H9 (cell line): ENCODE data around the gene VIPR1. TPM values are rescaled to one million over a fixed set of nuclear protein-coding genes. Genes with fewer than 3 reads are reported as not detected.

Source experiments
- DNase-seq: peaks from one replicate; pipeline ENCODE4 v3.0.0-alpha.2; 2017
- H2AFZ ChIP-seq: one replicate; pipeline ENCODE4 v1.6.1; 2013; ENCODE audit warnings: mild to moderate bottlenecking, low read length, control low read depth, moderate library complexity
- H2AK5ac ChIP-seq: 2 replicates; pipeline ENCODE4 v1.6.1; 2013; ENCODE audit warnings: low read length, control low read depth, mixed read lengths; ENCODE audit not compliant: insufficient read length
- H2BK120ac ChIP-seq: one replicate; pipeline ENCODE4 v1.6.1; 2013; ENCODE audit warnings: low read depth, mild to moderate bottlenecking, low read length, control low read depth, inconsistent platforms; ENCODE audit not compliant: poor library complexity, severe bottlenecking
- H2BK12ac ChIP-seq: 2 replicates; pipeline ENCODE4 v1.6.1; 2013; ENCODE audit warnings: low read length, control low read depth, mixed read lengths, low read depth; ENCODE audit not compliant: insufficient read length
- H2BK15ac ChIP-seq: 2 replicates; pipeline ENCODE4 v1.6.1; 2013; ENCODE audit warnings: low read depth, low read length, control low read depth
- H2BK20ac ChIP-seq: one replicate; pipeline ENCODE4 v1.6.1; 2013; ENCODE audit warnings: low read depth, mild to moderate bottlenecking, low read length, control low read depth, inconsistent platforms; ENCODE audit not compliant: poor library complexity, severe bottlenecking
- H2BK5ac ChIP-seq: 2 replicates; pipeline ENCODE4 v1.6.1; 2013; ENCODE audit warnings: low read length, control low read depth, mixed read lengths; ENCODE audit not compliant: insufficient read length
- H3K14ac ChIP-seq: 2 replicates; pipeline ENCODE4 v1.6.1; 2013; ENCODE audit warnings: low read length, control low read depth; ENCODE audit not compliant: insufficient read depth
- H3K18ac ChIP-seq: 2 replicates; pipeline ENCODE4 v1.6.1; 2013; ENCODE audit warnings: low read depth, mild to moderate bottlenecking, mixed read lengths, low read length, control low read depth; ENCODE audit not compliant: insufficient read length
- H3K23ac ChIP-seq: 2 replicates; pipeline ENCODE4 v1.6.1; 2013; ENCODE audit warnings: low read length, control low read depth, mixed read lengths, low read depth; ENCODE audit not compliant: insufficient read length
- H3K23me2 ChIP-seq: 2 replicates; pipeline ENCODE4 v1.6.1; 2013; ENCODE audit warnings: low read depth, mild to moderate bottlenecking, mixed read lengths, low read length, control low read depth; ENCODE audit not compliant: insufficient read length, poor library complexity, severe bottlenecking
- H3K27ac ChIP-seq: 2 replicates; pipeline ENCODE4 v1.5.1; 2013; ENCODE audit warnings: low read length, control low read depth, mixed read lengths, low read depth; ENCODE audit not compliant: insufficient read length
- H3K27me3 ChIP-seq: 2 replicates; pipeline ENCODE4 v1.6.1; 2013; ENCODE audit warnings: low read length, control low read depth, inconsistent platforms; ENCODE audit not compliant: insufficient read depth
- H3K4ac ChIP-seq: 2 replicates; pipeline ENCODE4 v1.6.1; 2013; ENCODE audit warnings: low read depth, mild to moderate bottlenecking, control low read depth, inconsistent platforms, low read length, moderate library complexity
- H3K4me1 ChIP-seq: 2 replicates; pipeline ENCODE4 v1.6.1; 2013; ENCODE audit warnings: low read length, control low read depth, inconsistent platforms; ENCODE audit not compliant: insufficient read depth
- H3K4me2 ChIP-seq: 2 replicates; pipeline ENCODE4 v1.6.1; 2013; ENCODE audit warnings: low read length, control low read depth, mixed read lengths; ENCODE audit not compliant: insufficient read length, insufficient read depth
- H3K56ac ChIP-seq: 2 replicates; pipeline ENCODE4 v1.6.1; 2013; ENCODE audit warnings: low read depth, mild to moderate bottlenecking, mixed read lengths, low read length, control low read depth; ENCODE audit not compliant: insufficient read length
- H3K79me1 ChIP-seq: 2 replicates; pipeline ENCODE4 v1.6.1; 2013; ENCODE audit warnings: low read depth, mild to moderate bottlenecking, moderate library complexity, low read length, control low read depth, inconsistent platforms; ENCODE audit not compliant: insufficient read depth, poor library complexity, severe bottlenecking
- H3K79me2 ChIP-seq: 2 replicates; pipeline ENCODE4 v1.6.1; 2013; ENCODE audit warnings: low read length, control low read depth, inconsistent platforms; ENCODE audit not compliant: insufficient read depth
- H3K9ac ChIP-seq: 2 replicates; pipeline ENCODE4 v1.6.1; 2013; ENCODE audit warnings: low read length, control low read depth, mixed read lengths; ENCODE audit not compliant: insufficient read length; ENCODE audit errors: extremely low read depth
- H3K9me3 ChIP-seq: one replicate; pipeline ENCODE4 v1.6.1; 2013; ENCODE audit warnings: low read depth, low read length, inconsistent platforms; ENCODE audit not compliant: control insufficient read depth
- H3T11ph ChIP-seq: one replicate; pipeline ENCODE4 v1.6.1; 2013; ENCODE audit warnings: mild to moderate bottlenecking, low read length, control low read depth, inconsistent platforms
- H4K20me1 ChIP-seq: one replicate; pipeline ENCODE4 v1.6.1; 2013; ENCODE audit not compliant: control insufficient read depth, insufficient read length, insufficient read depth
- H4K5ac ChIP-seq: 2 replicates; pipeline ENCODE4 v1.6.1; 2013; ENCODE audit warnings: low read depth, mild to moderate bottlenecking, mixed read lengths, low read length, control low read depth; ENCODE audit not compliant: insufficient read length
- H4K8ac ChIP-seq: replicated peaks from 2 replicates; pipeline ENCODE4 v1.6.1; 2013; ENCODE audit warnings: low read length, control low read depth, mixed read lengths, low read depth; ENCODE audit not compliant: insufficient read length
- H4K91ac ChIP-seq: 2 replicates; pipeline ENCODE4 v1.6.1; 2013; ENCODE audit warnings: low read depth, mild to moderate bottlenecking, moderate library complexity, mixed read lengths, low read length, control low read depth; ENCODE audit not compliant: insufficient read length
- H3K27ac Mint-ChIP-seq, 3 experiments: 2 replicates in 2 of 3; 3 replicates in 1 of 3; pipeline ENCODE4 v1.8.0; 2020 to 2021; ENCODE audit warnings: mixed read lengths in 3 of 3, mild to moderate bottlenecking in 1 of 3, moderate library complexity in 1 of 3
- H3K27me3 Mint-ChIP-seq: 2 replicates; pipeline ENCODE4 v1.8.0; 2021; ENCODE audit warnings: low read depth, mild to moderate bottlenecking, moderate library complexity, mixed read lengths
- H3K36me3 Mint-ChIP-seq, 3 experiments: 2 replicates in 2 of 3; 3 replicates in 1 of 3; pipeline ENCODE4 v1.8.0; 2020 to 2021; ENCODE audit warnings: low read depth in 3 of 3, mixed read lengths in 3 of 3; ENCODE audit not compliant: insufficient read depth in 1 of 3
- H3K4me1 Mint-ChIP-seq, 2 experiments: 2 replicates each; pipeline ENCODE4 v1.8.0; 2020; ENCODE audit warnings: mixed read lengths in 2 of 2
- H3K4me3 Mint-ChIP-seq, 2 experiments: 2 replicates in 1 of 2; 3 replicates in 1 of 2; pipeline ENCODE4 v1.8.0; 2020 to 2021; ENCODE audit warnings: mild to moderate bottlenecking in 2 of 2, mixed read lengths in 2 of 2, moderate library complexity in 1 of 2
- H3K9me3 Mint-ChIP-seq, 2 experiments: 2 replicates in 1 of 2; 3 replicates in 1 of 2; pipeline ENCODE4 v1.8.0; 2020; ENCODE audit warnings: mild to moderate bottlenecking in 2 of 2, mixed read lengths in 2 of 2, moderate library complexity in 1 of 2
- WGBS: extraction: QIAGEN DNeasy Blood & Tissue Kit; methylation state at CpG from one replicate; pipeline ENCODE4 v1.1.7; 2013; ENCODE audit warnings: missing lambda C conversion rate, low lambda C conversion rate, mixed read lengths; ENCODE audit not compliant: insufficient read length; ENCODE audit errors: extremely low coverage; 5-methylcytosine and 5-hydroxymethylcytosine counted together
- total RNA-seq: library from RNA; stranded (reverse); gene quantifications from 2 replicates; pipeline ENCODE4 v1.2.1, GENCODE V29; 2021
- TF ChIP-seq, protein P1 (sequence below): fragments of 200-600 bp; sonication (generic); conservative IDR thresholded peaks from 3 replicates; pipeline ENCODE4 v1.8.0; 2021; ENCODE audit warnings: antibody characterized with exemption, mild to moderate bottlenecking

VIPR1 gene
- total RNA-seq, 1 experiment from 2014 or later = 6.5 TPM

DNA sequence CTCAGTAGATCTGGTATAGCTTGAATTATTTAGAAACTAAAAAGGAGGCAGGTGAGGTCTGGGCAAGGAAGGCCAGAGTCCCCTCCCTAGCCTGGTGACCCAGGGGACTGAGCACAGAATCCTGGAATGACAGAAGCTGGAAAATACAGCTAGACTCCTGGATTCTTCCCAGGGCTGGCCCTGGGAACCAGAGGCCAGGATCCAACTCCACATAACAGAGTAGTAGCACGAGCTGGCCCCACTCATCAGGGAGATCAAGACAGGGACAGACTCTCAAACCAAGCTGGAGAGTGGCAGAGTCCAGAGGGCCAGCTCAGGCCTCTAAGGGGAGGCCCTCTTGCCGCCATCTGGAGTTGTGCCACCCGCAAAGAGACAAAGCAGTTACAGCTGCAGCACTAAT, 10.7 kb downstream of the VIPR1 start:
- Mint-ChIP-seq H3K4me3 (no peak overlapping the region), H3K36me3 (peaks cover 0 to 2% (median 0%) of the 10 kb centered on the region in 3 experiments; a peak in 2 of 7 replicates), H3K4me1 (peaks cover 6 to 8% of the 10 kb centered on the region in 2 experiments), H3K27ac (no peak overlapping the region), H3K9me3 (no peaks in the 10 kb centered on the region), H3K27me3 (peaks cover 9% of the 10 kb centered on the region; the same call in 1 of the 2 replicates)
- Histone ChIP-seq H3T11ph (no peak overlapping the region), H2AFZ (no peak overlapping the region), H3K9me3 (no peaks in the 10 kb centered on the region), H3K56ac (no peak overlapping the region), H4K20me1 (no peaks in the 10 kb centered on the region), H4K91ac (no peak overlapping the region), H3K9ac (no peak overlapping the region), H3K4ac (no peak overlapping the region), H3K4me2 (no peak overlapping the region), H3K79me2 (no peaks in the 10 kb centered on the region), H3K23me2 (no peaks in the 10 kb centered on the region), H3K27me3 (no peaks in the 10 kb centered on the region), H3K79me1 (no peaks in the 10 kb centered on the region), H3K4me1 (no peaks in the 10 kb centered on the region), H2BK12ac (no peak overlapping the region), H2AK5ac (no peak overlapping the region), H2BK15ac (no peak overlapping the region), H2BK20ac (no peak overlapping the region), H4K8ac (no peak overlapping the region), H3K23ac (no peak overlapping the region), H3K18ac (no peak overlapping the region), H2BK5ac (no peak overlapping the region), H3K27ac (no peak overlapping the region), H4K5ac (no peak overlapping the region), H2BK120ac (no peak overlapping the region), H3K14ac (no peak overlapping the region)
- no CpG with 5 or more reads among the region's 3 CpGs for WGBS
- no peak for DNase-seq
- TF ChIP-seq, protein P1, sequence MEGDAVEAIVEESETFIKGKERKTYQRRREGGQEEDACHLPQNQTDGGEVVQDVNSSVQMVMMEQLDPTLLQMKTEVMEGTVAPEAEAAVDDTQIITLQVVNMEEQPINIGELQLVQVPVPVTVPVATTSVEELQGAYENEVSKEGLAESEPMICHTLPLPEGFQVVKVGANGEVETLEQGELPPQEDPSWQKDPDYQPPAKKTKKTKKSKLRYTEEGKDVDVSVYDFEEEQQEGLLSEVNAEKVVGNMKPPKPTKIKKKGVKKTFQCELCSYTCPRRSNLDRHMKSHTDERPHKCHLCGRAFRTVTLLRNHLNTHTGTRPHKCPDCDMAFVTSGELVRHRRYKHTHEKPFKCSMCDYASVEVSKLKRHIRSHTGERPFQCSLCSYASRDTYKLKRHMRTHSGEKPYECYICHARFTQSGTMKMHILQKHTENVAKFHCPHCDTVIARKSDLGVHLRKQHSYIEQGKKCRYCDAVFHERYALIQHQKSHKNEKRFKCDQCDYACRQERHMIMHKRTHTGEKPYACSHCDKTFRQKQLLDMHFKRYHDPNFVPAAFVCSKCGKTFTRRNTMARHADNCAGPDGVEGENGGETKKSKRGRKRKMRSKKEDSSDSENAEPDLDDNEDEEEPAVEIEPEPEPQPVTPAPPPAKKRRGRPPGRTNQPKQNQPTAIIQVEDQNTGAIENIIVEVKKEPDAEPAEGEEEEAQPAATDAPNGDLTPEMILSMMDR = no peak
